GM12865 (cell line): ENCODE measurements around the gene SLC27A3.

Experiments used
- DNase-seq: peaks from one replicate; pipeline ENCODE4 v3.0.0; 2010; ENCODE audit warnings: low read depth
- H3K4me3 ChIP-seq: 2 replicates; pipeline ENCODE4 v1.5.1; 2011; ENCODE audit warnings: mild to moderate bottlenecking, low read depth, low read length, control low read depth
- TF ChIP-seq, protein P1 (sequence below): IDR thresholded peaks from 2 replicates; pipeline ENCODE4 v1.5.1; 2011; ENCODE audit warnings: low read length, control low read depth, low read depth, inconsistent platforms; ENCODE audit not compliant: insufficient read depth; ENCODE audit errors: missing control alignments

SLC27A3 gene, protein sequence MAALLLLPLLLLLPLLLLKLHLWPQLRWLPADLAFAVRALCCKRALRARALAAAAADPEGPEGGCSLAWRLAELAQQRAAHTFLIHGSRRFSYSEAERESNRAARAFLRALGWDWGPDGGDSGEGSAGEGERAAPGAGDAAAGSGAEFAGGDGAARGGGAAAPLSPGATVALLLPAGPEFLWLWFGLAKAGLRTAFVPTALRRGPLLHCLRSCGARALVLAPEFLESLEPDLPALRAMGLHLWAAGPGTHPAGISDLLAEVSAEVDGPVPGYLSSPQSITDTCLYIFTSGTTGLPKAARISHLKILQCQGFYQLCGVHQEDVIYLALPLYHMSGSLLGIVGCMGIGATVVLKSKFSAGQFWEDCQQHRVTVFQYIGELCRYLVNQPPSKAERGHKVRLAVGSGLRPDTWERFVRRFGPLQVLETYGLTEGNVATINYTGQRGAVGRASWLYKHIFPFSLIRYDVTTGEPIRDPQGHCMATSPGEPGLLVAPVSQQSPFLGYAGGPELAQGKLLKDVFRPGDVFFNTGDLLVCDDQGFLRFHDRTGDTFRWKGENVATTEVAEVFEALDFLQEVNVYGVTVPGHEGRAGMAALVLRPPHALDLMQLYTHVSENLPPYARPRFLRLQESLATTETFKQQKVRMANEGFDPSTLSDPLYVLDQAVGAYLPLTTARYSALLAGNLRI

DNA sequence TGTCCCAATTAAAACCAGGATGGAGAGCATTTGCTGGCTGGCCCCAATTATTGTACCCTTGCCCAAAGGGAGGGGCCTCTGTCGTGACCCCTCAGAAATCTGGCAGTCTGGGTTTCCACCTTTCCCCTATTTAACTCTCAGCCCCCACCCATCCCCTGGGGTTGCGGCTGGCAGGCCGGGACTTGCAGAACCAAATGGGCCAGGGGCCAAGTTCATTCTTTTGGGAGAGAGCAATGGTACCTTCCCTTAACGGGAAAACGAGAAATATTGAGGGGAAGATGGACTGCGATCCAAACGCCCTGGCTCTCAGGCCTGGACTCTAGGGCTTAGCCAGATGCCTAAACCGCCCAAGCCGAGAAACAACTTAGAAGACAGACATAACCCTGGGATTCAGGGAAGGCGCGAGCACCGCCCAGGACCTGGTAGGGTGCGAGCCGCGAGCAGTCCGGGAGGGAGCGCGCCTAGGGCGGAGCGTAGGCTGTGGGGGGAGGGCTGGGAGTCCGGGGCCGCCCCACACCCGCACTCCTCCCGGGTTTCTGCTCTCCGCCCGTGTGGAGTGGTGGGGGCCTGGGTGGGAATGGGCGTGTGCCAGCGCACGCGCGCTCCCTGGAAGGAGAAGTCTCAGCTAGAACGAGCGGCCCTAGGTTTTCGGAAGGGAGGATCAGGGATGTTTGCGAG, at the start of gene SLC27A3:
TSS of gene SLC27A3 (plus strand) at position 628 of the 678 bp plus-strand sequence. CDS start 91 bp downstream, outside the sequence.
- peak; percentile 63 for DNase-seq
- TF ChIP-seq, protein P1, sequence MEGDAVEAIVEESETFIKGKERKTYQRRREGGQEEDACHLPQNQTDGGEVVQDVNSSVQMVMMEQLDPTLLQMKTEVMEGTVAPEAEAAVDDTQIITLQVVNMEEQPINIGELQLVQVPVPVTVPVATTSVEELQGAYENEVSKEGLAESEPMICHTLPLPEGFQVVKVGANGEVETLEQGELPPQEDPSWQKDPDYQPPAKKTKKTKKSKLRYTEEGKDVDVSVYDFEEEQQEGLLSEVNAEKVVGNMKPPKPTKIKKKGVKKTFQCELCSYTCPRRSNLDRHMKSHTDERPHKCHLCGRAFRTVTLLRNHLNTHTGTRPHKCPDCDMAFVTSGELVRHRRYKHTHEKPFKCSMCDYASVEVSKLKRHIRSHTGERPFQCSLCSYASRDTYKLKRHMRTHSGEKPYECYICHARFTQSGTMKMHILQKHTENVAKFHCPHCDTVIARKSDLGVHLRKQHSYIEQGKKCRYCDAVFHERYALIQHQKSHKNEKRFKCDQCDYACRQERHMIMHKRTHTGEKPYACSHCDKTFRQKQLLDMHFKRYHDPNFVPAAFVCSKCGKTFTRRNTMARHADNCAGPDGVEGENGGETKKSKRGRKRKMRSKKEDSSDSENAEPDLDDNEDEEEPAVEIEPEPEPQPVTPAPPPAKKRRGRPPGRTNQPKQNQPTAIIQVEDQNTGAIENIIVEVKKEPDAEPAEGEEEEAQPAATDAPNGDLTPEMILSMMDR = no peak
- peak within 1 kb of the TSS; percentile 83 for H3K4me3 ChIP-seq

DNA sequence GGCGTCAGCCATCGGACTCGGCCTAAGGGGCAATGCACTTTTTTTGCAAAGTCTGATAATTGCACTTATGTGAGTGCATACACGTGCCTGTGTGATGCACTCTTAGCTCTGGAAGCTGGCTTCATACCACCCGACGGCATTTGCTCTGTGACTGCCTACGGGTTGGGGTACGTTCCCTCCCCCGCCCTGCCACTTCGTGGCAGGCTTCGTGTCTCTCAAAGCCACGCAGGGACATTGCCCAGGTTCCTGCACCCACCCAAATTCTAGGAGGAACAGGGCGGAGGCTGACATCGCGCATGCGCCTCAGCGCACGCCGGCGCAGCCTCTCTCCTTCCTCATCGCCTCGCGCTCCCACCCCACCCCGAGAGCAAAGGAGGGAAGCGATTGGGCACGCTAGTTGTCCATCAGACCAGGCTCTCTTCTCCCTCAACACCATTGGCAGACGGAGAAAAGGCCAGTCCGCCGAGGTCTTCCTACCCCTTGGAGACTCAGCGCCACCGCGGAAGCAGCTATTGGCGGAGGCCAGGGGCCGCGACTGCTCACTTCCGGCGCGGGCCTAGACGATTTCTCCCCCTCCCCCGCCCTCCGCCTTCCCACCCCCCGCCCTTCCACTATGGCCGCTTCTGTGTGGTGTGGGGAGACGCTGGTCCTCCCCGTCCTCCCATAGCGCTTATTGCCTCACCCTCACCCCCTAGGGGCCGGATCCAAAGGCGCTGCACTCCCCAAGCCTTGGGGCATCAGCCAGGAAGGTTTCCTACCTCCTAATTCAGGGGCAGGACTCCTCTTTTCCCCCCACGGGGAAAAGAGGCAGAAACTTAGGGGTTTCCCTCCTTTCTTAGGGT, 47.5 kb upstream of the SLC27A3 start, which contains the start of gene INTS3:
TSS of gene INTS3 (plus strand) at position 588 of the 842 bp plus-strand sequence. CDS start 585 bp downstream, outside the sequence.
- TF ChIP-seq, protein P1 = no peak
- H3K4me3 ChIP-seq = peak within 1 kb of the TSS; percentile 97
- DNase-seq = peak; percentile 100

DNA sequence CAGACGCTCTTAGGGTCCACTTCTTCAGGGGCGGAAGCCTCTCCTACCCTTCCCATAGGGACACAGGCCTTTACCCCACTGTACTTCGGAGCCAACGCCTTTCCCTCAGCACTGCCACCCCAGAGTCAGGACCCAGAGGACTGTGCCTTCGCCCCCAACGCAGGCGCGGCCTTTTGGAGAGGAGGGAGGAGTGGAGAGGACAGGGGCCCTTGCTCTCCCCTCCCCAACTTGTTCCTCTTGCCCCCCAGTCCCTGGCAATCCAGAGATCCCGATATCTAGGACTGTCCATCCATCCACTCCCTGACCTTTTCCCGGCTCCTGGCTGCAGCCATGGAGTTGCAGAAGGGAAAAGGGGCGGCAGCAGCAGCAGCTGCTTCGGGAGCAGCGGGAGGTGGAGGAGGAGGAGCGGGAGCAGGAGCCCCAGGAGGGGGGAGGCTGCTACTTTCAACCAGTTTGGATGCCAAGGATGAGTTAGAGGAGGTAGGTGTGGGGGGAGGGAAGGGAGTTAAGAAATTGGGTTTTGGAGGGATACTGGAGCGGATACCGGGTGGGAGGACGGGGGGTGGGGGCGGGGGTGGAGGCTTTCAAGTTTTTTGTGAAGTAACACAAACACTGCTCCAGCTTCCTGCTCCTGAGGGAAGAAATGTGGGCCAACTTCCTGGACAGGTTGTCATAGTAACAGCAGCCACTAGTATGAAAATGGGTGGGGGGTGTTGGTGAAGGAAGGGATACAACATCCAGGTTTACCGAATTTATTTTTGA, 46.7 kb upstream of the SLC27A3 start:
- peak; percentile 46 for DNase-seq
- TF ChIP-seq, protein P1 = no peak
- peak overlapping the region; percentile 97 for H3K4me3 ChIP-seq

DNA sequence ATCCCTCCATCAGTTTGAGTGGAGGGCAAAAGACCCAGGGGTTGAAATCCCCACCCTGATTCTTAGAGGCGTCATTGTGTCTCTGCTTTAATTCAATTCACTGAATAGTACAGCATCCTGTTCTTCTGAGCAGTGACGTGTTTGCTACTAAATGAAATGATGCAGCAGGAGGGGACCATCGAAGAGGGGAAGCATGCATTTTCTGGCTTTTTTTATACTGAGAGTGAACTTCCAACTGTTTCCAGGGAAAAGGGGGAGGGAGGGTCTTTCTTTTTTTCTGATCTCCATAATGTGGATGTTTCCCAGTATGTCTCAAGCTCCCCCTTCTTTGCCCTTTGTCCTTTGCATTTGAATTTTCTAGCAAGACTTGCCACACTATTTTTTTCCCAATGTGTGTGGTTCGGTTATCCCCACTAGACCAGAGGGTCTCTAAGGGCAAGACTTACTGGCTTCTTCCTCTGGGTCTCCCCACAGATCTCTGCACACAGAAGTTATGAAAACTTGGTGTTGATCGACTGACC, 44.7 kb upstream of the SLC27A3 start:
- H3K4me3 ChIP-seq = peak overlapping the region; percentile 32
- TF ChIP-seq, protein P1 = no peak
- no peak for DNase-seq

DNA sequence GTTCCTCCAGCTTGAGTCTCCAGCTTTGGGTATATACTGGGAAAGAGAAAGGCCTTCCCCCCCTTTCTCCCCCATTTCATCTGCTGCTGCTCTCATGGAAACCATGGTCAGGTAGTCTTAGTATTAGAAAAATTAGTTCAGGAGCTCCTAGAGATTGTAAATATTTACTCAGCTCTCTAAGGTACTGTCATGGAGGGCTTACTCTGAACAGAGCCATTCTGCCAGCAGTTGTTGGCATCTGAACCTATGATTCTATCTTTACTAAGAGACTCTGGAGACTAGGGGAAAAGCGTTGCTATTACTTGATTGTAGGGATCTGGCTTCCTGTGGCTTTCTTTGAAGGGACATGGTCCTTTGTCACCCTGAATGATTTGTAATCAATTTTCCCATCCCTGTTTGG, 41.2 kb upstream of the SLC27A3 start:
- DNase-seq = no peak
- no peak overlapping the region for H3K4me3 ChIP-seq
- TF ChIP-seq, protein P1 = no peak
